ENCODE results near the gene CEP128.

The CEP128 gene

DNA sequence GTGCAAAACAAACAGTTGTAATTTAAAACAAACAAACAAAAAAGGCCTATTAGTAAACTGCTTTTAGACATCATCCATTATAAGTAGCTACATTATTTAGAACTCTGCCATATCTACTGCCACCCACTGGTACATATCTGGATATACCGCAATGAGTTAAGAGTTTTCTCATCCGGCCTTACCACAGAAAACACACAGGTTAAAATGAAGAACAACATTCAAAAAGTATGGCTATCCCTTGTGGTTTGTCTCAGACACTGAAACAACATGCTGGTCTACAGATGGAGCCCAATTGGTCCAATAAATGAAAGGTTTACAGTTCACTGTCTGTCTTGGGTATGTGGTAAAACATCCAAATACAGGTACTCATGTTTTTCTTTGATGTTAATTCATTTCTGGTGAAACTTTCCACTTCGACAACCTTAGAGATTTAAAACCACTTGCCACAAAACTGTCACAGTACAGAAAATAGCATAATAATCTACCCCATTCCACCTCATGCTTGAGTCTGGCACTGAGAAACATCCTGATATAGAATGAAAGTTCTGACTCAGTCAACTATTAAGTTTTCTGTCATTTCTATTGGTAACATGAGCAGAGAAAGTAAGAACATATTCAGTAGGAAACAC lies 354.3 kb downstream of the CEP128 start:
- peak; percentile 3 for DNase-seq

DNA sequence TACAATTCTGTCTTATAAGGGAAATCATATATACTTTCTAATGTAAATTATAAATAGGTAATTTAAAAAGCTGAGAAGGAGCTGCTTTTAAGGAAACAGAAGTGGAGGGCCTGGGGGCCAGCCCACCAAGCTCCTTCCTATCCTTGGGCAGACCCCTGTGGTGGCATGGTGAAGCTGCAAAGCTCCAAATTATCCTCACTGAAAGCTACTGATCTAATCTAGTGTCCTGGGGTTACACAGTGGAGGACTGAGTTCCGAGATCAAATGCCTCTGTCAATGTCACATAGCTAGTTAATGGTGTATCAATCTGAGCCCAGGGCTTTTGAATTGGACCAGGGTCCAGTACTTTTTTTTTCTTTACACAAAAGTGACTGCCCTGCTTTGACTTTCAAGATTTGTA lies 355.4 kb downstream of the CEP128 start:
- DNase-seq: no peak

DNA sequence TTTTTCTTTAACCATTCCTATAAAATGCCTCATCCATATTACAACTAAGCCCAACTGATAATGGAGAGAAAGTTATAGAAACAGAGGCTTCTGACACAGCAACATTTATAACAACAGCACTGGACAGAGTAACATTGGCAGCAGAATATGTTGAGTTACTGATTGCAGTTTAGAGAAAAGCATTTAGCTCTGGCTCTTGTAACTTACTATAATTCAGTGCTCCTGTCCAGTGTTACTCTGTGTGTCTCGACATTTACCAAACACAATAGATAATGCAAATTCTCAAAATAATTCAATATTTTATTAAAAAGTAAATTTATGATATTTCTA lies 356.1 kb downstream of the CEP128 start:
- DNase-seq: no peak

DNA sequence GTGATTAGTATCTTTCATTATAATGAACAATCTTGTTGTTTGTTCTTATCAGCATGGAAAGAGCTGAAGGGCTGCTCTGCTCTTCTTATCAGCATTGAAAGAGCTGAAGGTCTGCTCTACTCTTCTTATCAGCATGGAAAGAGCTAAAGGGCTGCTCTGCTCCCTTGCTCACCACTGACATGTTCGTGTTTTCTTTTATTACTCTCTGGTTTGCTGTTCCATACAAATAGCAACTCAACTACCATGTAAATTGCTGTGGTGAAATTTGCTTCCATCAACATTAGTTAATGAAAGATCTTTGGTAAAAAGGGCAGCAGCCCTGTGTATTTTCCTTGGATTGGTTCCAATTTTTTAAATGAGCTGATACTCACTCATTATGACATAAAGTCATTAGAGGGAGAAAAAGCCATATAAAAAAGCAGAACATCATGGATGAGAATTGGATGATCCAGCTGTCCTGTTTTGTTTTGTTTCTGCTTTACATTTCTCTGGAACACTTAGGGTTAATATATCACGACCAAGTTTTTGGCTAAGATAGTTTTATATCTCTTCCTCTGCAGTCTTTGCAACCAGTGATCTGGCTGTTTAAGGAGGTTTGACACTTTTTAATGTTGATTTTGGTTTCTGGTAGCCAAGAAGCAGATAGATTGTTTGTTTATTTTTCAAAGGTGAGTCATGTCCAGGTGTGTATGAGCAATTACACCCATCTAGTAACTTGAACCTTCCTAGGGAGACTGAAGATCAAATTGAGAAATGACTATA lies 356.6 kb downstream of the CEP128 start:
- no peak for DNase-seq

DNA sequence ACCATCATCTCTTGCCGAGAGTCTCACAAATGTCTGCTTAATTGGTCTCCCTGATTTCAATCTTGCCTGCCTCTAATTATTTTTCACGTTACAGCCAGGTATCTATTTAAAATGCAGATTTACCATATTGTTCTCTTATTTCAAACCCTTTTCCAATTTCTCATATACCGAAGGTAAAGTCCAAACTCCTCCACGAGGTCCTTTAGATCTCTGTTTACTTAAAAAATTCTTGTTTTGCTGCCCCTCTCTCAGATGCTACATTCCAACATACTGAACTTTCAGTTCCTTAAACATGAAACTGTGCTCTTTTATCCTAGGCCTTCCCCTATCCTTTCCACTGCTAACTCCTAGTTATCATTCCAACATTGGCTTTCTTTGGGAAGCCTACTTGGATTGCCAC lies 363.9 kb downstream of the CEP128 start:
- DNase-seq: no peak

DNA sequence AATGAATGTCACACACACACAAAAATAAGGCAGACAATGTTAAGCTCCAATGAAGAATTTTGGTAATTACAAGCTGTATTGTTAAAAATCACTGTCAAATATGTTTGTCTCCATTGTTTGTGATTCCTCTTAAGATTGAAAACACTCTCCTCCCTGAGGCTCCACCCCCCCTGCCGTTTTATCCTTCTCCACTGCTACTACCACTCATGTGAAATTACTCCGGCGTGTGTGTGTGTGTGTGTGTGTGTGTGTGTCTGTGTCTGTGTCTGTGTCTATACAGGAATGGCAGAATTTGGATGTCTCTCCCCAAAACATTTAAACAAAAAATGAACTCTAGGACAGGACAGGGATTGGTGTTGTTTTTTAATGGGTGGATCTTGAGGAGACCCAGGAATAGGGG lies 365.1 kb downstream of the CEP128 start:
- DNase-seq: no peak

DNA sequence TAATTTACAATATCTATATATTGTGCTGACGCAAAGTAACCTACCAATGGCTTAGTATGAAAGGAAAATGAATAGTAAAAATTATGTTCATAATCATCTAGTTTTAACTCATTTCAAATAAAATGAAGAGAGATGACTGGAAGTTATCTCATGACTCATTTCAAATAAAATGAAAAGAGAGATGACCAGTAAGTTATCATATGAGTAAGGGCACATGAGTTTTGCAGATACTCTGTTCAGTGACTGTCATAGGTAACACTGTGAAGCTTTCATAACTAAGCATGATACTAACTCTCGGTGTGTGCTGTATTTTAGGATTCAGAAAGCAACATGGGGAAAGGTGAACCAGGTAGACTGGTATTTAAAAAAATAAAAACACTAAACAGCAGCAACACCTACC lies 365.8 kb downstream of the CEP128 start:
- DNase-seq: no peak

DNA sequence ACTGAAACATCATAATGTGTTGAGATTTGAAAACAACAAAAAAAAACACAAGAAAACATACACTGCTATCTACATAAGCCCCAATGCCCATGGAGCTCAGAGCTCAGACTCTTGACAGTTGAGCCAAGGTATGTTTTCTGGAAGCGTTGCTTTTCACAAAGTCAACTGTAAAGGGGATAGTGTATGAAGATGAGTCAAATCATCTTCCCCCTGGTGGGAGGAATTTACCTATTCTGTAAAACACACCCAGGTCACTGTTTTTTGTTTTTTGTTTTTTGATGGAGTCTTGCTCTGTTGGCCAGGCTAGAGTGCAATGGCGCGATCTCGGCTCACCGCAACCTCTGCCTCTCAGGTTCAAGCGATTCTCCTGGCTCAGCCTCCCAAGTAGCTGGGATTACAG lies 368.9 kb downstream of the CEP128 start:
- no peak for DNase-seq

DNA sequence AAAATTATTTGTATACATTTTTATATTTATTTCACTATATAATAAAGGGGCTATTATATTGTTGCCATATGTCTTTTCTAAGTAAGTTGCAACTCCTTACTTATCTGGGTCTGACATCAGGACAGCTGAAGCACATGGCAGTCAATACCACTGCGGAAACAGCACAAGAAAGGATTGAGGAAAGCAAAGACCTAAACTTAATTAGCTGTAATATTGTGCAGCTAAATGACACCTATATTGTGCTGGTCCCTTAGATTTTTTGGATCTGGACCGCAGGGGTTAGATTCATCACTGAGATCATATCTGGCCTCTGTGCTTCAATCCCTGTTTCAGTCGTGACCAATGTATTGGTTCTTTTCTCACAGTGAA lies 370.6 kb downstream of the CEP128 start:
- no peak for DNase-seq

DNA sequence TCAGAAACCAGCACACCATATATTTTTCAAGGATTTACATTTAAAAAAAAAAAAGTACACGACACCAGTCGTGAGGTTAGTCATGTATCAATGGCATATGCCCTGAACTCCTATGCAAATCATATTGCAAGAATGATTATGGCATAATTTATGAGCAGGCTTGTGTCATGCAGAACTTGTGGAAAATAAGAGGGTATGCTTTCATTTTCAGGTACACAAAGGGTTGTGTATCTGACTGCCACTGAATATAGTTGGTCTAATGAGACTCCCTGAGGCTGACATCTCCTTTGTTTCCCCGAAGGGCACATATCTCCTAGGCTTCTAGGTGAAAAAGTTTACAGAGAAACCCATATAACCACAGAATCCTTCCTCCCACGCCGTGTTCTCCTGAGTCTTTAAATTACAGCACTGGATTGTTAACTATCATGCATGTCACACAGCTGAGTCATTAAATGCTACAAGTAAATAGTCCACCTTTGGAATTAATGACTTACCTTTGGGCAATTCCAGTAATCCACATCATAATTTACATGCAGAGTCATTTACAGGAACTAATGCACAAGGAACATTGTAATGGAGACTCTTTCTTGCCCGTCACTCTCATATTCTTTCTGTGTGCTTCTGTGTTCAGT lies 373.5 kb downstream of the CEP128 start:
- DNase-seq: peak; percentile 6

DNA sequence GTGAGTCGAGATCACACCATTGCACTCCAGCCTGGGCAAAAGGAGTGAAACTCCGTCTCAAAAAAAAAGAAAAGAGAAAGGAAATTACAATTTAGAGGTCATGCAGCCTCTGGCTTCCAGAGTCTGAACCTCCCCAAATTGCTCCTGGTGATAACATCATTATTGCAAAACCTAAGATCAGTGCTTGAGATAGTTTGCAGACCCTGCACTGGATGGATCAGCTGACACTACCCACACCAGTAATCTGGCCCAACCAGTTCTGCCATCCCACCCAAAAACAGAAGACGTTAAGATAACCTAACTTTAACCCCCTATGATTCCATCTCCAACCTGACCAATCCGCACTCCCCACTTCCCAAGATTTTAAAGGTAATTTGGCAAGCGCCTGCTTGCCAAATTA lies 376.5 kb downstream of the CEP128 start:
- no peak for DNase-seq

DNA sequence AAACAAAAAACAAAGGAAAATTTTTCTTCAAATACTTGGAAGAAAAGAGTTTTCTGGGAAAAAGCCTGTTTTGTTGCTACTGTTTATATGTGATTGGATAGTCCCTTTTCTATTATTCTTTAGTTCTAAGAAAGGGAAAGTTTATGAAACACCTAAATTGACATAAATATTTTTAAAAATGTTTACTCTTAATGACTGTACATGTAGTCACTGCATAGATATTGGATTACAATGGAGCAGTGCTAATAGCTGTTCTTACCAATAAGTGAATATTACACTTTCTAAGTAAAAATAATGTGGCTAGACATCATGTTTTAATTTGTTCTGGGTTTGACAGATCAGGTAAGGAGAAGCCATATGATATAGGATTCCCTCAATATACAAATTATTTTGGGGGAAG lies 377.5 kb downstream of the CEP128 start:
- DNase-seq: no peak

DNA sequence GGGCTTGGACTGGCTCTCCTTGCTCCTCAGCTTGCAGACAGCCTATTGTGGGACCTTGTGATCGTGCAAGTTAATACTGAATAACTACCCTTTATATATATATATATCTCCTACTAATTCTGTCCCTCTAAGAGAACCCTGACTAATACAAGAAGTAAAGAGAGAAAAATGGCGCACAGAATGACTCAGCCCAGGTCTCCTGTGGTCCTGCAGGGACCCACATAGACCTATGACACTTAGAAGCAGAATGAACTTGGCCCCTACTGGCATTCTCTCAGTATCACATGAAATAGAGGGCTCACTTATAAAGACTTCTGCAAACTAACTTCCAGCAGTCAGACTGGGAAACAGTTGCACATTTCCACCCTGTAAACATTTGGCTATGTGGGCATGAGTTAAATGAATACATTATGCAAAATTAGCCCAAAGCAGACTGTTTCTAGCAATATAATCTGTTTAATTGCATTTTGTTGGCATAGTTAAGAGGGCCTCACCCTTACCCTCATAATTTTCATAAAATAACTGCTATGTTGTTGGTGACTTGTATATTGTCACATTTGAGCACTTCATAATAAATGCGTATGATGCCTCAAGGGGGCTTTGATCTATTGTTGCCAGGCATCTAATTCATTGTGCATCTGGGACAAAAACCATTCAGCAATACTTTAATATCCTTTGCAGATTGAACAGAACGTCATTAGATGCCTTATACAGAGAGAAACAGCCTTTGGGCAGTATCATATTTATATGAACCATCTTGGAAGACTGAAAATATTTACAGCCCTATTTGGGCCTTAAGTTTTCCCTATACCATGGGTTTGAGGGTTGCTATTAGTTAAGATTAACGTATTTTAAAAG lies 380.5 kb downstream of the CEP128 start:
- no peak for DNase-seq

DNA sequence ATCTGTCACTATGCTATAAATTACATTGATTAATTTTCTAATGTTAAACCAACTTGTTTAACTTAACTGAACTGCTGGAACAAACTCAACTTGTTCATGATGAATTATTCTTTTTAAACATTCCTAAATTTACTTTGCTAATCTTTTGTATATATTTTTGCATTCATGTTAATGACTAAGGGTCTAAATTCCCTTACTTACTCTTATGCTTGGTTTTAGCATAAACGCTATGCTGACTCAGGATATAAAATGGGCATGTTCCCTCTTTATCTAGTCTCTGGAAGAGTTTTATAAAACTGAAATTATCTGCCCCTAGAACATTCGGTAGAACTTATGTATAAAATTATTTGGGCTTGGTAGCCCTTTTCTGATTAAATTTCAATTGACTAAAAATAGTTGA lies 387.4 kb downstream of the CEP128 start:
- no peak for DNase-seq

DNA sequence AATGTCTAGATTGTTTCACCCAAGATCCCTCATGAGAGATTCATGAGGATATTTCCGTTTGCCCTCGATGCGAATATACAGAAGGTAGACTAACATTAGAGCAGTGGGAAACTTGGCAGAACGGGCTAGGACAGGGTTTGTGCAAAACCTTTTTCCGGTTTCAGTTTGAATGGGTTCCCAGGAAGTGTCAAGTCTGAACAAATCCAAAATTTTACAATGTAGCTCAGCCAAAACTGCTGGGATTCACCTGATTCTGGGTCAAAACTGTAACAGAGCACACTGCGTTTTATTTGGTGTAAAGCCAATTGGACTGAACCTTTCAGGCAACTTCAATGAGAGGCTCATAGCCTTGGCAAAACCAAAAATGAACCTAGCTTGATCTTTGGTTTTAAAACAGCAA lies 392.4 kb downstream of the CEP128 start:
- no peak for DNase-seq

DNA sequence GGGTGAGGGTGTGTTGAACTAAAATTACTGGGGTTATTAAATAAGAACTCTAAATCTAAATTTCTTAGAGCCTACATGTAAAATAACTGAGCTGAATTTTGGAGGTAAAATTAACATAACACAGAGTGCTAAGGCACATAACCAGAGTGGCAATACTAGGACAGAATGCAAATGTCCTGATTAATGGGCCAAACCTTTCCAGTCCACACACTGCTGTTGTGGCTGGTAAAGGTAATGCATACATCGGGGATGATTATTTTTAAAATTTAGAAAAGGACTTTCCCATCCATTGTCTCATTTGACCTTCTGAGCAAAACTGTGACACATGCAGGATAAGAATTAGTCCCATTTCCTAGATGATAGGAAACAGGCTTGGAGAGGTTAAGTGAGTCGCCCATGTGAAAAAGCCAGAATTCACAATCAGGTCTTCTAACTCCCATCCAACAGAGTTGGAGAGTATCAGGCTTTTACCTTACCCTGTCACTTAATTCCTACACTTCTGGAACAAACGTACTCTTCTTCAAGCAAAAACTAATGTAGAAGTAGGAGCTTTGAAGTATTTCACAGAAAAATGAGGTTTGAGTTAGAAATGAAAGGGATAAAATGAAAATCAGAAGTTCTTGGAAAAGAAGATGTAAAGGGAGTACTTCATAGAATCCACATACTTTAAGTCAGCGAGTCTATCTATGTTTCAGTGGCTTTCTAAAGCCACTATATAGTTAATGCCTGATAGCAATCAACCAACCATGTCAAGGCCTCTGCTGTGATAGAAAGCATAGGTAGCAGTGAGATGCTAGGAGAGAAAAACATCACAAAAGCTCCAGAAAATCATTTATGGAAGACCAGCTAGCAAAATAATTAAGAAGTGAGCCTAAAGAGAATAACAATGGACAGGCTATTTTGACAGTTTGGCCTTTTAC lies 395.3 kb downstream of the CEP128 start:
- no peak for DNase-seq

DNA sequence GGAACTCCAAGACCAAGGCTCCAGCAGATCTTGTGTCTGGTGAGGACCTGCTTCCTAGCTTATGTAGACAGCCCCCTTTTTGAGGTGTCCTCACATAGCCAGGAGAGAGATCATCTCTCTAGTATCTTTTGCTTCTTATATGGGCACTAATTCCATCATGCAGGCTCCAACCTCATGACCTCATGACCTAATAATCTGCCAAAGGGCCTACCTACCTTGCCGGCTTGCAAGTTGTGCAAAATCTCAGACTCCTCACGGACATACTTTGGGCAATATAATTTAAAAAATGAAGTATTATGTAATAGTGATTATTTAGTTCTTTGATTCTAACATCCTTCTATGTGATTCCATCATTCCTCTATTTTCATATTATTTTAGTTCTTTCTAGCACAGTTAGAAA lies 397.2 kb downstream of the CEP128 start:
- DNase-seq: no peak

DNA sequence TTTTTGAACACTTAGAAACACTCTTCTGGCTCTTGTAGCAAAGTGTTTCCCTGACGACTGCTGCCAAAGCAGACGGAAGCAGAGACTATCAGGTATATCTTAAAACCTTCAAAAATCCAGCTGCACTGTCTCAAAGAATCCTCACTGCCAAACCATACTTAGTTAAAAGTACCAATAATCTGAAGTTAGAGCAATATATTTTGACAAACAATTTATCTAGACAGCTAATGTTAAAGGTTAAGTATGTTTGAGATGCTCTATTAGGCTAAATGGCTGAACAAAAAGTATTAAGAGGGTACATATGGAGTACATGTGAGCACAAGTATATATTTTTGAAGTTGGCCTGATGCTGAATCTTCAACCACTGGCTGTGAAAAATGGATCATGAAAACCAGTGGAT lies 398.3 kb downstream of the CEP128 start:
- DNase-seq: no peak

DNA sequence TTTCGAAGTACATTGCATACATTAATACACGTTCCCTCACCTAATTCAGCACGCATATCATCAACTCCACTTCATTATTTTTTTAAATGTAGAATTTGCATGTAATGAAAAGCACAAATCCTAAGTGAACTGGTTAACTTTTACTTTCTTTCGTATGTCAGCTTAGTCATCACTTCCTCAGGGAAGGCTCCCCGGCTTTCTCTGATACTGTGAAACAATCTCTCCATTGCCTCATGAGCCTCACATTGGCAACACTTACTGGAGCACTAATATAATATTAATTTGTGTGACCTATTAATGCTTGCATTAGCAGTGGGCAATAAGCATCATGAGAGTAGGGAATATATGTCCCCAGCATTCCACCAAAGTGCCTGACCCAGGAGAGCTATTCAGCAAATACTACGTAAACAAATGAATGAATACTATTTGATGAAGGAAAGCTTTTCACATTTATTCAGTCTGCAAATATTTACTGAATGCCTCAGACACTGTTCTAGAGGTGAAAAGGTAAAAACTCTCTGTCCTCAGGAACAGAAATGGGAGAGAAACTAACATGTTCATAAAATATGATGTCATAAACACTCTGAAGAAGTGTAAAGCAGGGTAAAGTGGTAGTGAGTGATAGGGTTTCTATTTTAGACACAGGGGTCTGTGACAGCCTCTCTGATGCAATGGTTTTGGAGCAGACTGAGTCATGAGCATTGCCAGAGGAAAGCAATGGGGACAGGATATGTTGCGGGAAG lies 402.7 kb downstream of the CEP128 start:
- no peak for DNase-seq

DNA sequence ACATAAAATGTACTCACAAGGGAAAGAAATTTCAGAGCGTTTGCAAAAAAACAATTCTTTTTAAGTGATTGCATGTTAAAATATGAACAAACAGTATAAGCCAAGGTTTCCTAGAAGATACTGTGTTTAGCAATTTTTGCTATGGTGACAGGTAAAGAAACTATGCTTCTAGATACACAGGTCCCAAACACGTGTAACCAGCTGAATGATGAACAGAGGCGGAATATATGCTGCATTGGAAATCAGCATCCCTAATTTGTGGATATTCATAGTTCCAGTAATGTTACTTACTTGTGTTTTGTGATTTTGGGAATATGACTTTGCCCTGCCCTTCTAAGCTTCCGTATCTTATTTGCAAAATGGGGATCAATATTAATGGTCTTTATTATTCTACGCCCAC lies 403.9 kb downstream of the CEP128 start:
- no peak for DNase-seq

DNA sequence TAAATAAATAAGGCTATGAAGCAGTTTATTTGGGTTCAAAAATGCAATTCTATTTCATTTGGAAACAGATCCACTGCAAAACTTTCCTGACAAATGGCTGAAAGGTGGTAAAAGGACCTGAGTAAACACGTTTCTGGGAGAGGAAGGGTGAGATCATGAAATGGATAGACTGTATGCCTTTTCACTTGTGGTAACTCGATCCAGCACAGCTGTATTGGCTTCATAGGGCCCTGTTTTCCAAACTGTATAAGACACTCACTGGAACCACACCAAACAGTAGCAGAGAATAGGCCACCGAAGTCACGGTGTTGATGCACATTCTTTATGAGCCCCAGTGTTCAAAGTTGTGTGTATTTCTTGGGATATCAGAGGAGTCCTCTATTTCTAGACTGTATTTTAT lies 405.1 kb downstream of the CEP128 start:
- no peak for DNase-seq

DNA sequence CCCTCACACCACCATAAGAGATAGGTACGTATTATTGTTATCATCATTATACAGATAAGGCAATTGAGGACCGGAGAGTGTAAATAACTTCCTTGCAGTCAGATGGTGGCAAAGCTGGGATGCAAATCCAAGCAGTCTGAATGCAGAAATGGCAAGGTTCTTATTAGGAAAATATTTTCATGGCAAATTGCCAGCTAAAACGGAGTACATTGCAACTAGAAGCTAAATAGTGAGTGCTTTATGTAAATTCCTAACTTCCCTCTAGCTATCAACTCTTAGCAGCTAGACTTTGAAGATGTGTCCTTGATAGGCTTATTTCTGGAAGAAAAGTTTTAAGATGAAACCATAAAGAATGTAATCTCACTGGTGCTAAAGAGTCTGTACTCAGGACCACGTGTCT lies 406.4 kb downstream of the CEP128 start:
- no peak for DNase-seq

All from activated CD4-positive, alpha-beta T cell treated with anti-CD3 and anti-CD28 coated beads for 48 hours (primary cell).